Left renal pelvis (tissue), 4 donors: ENCODE results near the gene RBM20. TPM values are rescaled to one million over a fixed set of nuclear protein-coding genes. Genes with fewer than 3 reads are reported as not detected.
"Not testable (repeated sequence)": the region's sequence is repeated elsewhere in the genome, so short reads cannot be mapped to it uniquely, and the experiment has no call there.

Experiments
- DNase-seq, 4 donors: peaks; one replicate each; pipeline ENCODE4 v3.0.0-alpha.2; 2013; ENCODE audit warnings: low read depth in 4 of 4, low spot score in 3 of 4
- polyA plus RNA-seq, 4 donors: library from polyadenylated mRNA; unstranded; fragments of 120-200 nt; gene quantifications; one replicate each; pipeline ENCODE4 v1.2.1, GENCODE V29; 2013; ENCODE audit not compliant: insufficient read length in 4 of 4

The RBM20 gene
- polyA plus RNA-seq, 4 donors, result 2.1 to 7.0 (median 5.1) TPM

- not testable (repeated sequence) for DNase-seq
Measured at GRCh38 chr10:110727785-110728184, 83.6 kb downstream of the RBM20 start.

GRCh38 chr10:110730345-110731050 is 86.4 kb downstream of the RBM20 start:
- no peak for DNase-seq

GRCh38 chr10:110733218-110733952 is 89.2 kb downstream of the RBM20 start:
- DNase-seq, result no peak

- DNase-seq, result no peak
Measured at GRCh38 chr10:110735620-110736027, 91.5 kb downstream of the RBM20 start.

GRCh38 chr10:110737886-110738634 is 93.9 kb downstream of the RBM20 start:
- no peak for DNase-seq

- DNase-seq, result no peak
Measured at GRCh38 chr10:110739811-110740271, 95.7 kb downstream of the RBM20 start.

- no peak for DNase-seq
Measured at GRCh38 chr10:110742801-110743200, 98.7 kb downstream of the RBM20 start.

- no peak for DNase-seq
Measured at GRCh38 chr10:110744782-110745181, 100.6 kb downstream of the RBM20 start.

GRCh38 chr10:110746254-110746826 is 102.2 kb downstream of the RBM20 start:
- DNase-seq, result peak in 3 of 4 donors; percentile 42 to 63 (median 50)

- DNase-seq, result no peak
Measured at GRCh38 chr10:110746969-110747608, 103.0 kb downstream of the RBM20 start.

GRCh38 chr10:110747609-110748464 is 103.7 kb downstream of the RBM20 start:
- DNase-seq, result no peak

- no peak for DNase-seq
Measured at GRCh38 chr10:110748970-110749369, 104.8 kb downstream of the RBM20 start.

GRCh38 chr10:110750931-110751330 is 106.8 kb downstream of the RBM20 start:
- DNase-seq, result no peak

GRCh38 chr10:110751850-110752249 is 107.7 kb downstream of the RBM20 start:
- no peak for DNase-seq

- no peak for DNase-seq
Measured at GRCh38 chr10:110753462-110753861, 109.3 kb downstream of the RBM20 start.

GRCh38 chr10:110754375-110755105 is 110.4 kb downstream of the RBM20 start:
- no peak for DNase-seq

- no peak for DNase-seq
Measured at GRCh38 chr10:110755781-110756180, 111.6 kb downstream of the RBM20 start.

GRCh38 chr10:110756876-110757275 is 112.7 kb downstream of the RBM20 start:
- no peak for DNase-seq

- DNase-seq, result no peak
Measured at GRCh38 chr10:110757586-110757985, 113.5 kb downstream of the RBM20 start.
